HAP-1 (cell line): ENCODE results near the gene OSBPL2.

Experiments used
- DNase-seq, 2 experiments: peaks; one replicate each; pipeline ENCODE4 v3.0.0-alpha.2; 2016 to 2020; ENCODE audit warnings: low spot score in 2 of 2
- H3K27me3 ChIP-seq: fragments of 250-450 bp; sonication (Bioruptor Pico); 2 replicates; pipeline ENCODE4 v1.5.1; 2020; ENCODE audit warnings: low read depth, mild to moderate bottlenecking, moderate library complexity
- H3K36me3 ChIP-seq: fragments of 250-450 bp; sonication (Bioruptor Pico); replicated peaks from 2 replicates; pipeline ENCODE4 v1.5.1; 2020; ENCODE audit warnings: mild to moderate bottlenecking
- H3K4me1 ChIP-seq: fragments of 250-450 bp; sonication (Bioruptor Pico); 2 replicates; pipeline ENCODE4 v1.5.1; 2020; ENCODE audit warnings: mild to moderate bottlenecking
- H3K4me3 ChIP-seq: fragments of 250-450 bp; sonication (Bioruptor Pico); 2 replicates; pipeline ENCODE4 v1.5.1; 2020; ENCODE audit warnings: mild to moderate bottlenecking, moderate library complexity
- H3K9me3 ChIP-seq: fragments of 250-450 bp; sonication (Bioruptor Pico); 2 replicates; pipeline ENCODE4 v1.5.1; 2020; ENCODE audit warnings: mild to moderate bottlenecking, moderate library complexity
- in situ Hi-C: fragments of 300-500 bp; cut with MboI; formaldehyde crosslinking; loops from 3 replicates; pipeline ENCODE4 v1.14.3; 2020; ENCODE audit warnings: low sequenced_read_pairs, inconsistent platforms, mixed read lengths

Gene OSBPL2

DNA sequence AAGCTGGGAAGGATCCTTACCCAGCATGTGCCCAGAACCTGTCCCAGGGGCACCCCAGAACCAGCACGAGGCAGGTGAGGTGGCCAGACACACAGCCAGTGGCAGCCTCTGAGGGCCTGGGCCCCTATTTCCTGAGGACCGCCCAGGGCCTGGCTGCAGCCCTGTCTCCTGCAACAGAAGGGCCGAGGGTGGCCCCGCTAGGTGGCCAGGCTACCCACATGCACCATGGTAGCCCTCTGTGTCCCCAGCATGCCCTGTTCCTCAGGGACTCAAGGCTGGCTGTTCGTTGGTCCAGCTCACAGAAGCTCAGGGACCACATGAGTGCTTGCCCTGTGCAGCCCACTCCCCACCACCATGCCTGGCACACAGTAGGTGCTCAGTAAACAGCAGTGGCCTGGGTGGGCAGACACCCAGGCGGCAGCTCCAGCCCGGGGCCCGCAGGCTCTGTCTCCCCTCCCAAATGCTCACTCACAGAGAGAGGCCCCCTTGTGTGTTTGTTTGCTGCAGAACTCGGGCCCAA lies 26.5 kb upstream of the OSBPL2 start:
- no peak overlapping the region for H3K4me3 ChIP-seq
- H3K4me1 ChIP-seq = no peaks in the 10 kb centered on the region
- in situ Hi-C loops = no loop called here
- DNase-seq = no peak
- peaks cover 37% of the 10 kb centered on the region for H3K27me3 ChIP-seq
- no peaks in the 10 kb centered on the region for H3K9me3 ChIP-seq
- H3K36me3 ChIP-seq = no peaks in the 10 kb centered on the region

DNA sequence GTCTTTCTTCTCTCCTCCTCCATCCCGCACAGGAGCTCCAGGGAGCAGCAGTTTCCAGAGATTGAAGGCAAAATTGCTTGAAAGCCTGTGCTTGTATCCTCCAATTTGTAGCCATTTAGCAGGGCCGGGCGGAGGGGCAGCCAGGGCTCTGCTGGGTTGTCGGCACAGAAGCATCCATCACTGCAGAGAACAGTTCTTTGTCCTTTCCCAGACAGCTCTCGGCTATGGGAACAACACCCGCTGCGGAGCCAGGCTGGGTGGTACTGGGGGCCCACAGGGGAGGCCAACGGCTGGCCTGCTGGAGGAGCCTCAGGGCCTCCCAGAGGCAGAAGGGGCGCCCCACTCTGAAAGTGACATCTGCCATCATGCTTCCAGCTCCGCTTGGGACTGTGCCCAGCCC lies 26.0 kb upstream of the OSBPL2 start:
- in situ Hi-C loops = no loop called here
- Histone ChIP-seq H3K27me3 (peaks cover 41% of the 10 kb centered on the region), H3K4me3 (no peak overlapping the region), H3K9me3 (no peaks in the 10 kb centered on the region), H3K36me3 (no peaks in the 10 kb centered on the region), H3K4me1 (no peaks in the 10 kb centered on the region)
- DNase-seq = no peak

DNA sequence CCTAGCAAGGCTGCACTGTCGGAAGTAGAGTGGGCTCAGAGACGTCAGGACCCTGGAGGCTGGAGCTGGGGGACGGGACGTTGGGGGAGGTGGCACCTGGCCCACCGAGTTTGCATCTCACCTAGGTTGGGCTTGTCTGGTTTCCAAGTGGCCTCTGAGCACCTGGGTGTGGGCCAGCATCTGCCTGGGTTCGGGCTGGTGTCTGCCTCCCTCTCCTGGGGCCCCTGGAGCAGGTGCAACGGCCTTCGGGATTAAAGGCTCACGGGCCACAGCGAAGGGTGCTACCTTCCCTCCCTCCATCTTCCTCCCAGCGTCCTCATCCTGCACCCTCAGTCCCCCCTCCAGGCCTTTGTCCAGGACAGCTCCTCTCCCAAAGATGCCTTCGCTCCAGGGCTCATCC lies 24.3 kb upstream of the OSBPL2 start:
- Histone ChIP-seq H3K4me3 (no peak overlapping the region), H3K27me3 (peaks cover 59% of the 10 kb centered on the region), H3K36me3 (no peaks in the 10 kb centered on the region), H3K4me1 (no peaks in the 10 kb centered on the region), H3K9me3 (no peaks in the 10 kb centered on the region)
- no peak for DNase-seq
- in situ Hi-C loops = no loop called here

DNA sequence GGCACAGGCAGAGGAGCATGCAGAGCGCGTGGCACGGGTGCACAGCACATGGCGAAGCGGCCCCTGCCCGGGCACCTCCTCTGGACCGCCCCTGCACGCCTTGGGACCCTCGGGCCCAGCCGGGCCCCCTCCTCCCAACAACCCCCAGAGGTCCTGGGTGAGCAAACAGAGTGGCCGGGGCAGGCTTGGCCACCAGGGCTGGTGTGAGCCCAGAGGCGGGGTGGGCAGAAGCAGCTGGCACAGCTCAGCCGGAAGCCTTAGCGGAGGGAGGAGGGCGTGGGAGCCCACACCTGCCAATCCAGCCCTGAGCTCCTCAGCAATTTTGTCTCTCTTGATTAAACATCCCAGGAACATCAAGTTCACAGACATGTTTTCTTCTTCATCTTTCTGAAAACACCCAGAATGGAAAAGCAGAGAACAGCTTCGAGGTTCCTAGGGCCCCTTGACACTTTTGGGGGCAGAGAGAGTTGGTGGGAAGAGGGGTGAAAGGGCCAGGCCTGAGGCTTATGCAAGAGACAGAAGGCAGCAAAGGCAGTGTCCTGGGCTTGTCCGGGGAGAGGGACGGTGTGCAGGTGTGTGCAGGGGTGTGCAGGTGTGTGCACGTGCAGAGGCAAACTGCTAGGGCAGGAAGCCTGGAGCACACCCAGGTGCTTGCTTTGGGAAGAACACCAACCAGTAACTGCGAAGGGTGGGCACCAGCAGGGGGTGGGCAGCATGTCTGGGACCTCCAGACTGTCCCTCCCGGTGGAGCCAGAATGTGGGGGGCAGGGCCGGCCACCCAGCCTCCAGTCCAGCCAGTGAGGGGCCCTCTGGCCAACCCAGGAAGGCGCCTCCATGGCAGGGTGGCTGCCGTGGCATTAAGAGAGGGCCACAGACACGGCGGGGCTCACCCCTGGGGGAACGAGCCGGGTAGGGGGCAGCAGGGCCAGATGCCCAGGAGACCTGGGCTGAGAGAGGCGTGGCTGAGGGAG lies 23.0 kb upstream of the OSBPL2 start:
- H3K4me3 ChIP-seq = no peak overlapping the region
- no peaks in the 10 kb centered on the region for H3K9me3 ChIP-seq
- H3K4me1 ChIP-seq = no peaks in the 10 kb centered on the region
- no peak for DNase-seq
- peaks cover 65% of the 10 kb centered on the region for H3K27me3 ChIP-seq
- in situ Hi-C loops = no loop called here
- no peaks in the 10 kb centered on the region for H3K36me3 ChIP-seq

DNA sequence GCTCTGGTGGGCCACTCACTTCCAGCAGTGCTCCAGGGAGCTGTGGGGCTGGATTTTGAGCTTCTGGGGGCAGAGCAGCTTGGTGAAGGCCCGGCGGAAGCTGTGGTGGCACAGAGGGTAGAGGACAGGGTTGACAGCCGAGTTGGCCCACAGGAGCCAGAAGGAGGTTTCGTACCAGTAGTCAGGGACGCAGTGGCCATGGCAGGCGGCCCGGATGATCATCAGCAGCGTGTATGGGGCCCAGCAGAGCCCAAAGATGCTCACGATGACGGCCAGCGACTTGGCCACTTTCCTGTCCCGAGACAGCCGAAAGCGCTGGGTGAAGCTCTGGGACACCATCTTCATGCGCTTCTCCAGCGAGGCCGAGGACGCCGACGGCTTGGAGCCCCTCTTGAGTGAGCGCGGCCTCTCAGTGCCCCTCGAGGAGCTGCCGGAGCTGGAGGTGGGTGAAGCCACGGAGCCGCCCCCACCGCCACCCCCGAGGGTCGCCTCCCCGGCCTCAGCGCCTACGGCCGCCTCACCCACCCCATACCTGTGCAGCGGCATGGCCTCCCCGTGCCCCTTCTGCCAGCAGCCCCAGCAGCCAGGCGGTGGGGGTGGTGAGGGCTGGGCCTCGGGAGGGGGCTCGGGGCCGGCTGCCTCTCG lies 22.2 kb upstream of the OSBPL2 start:
- no peak overlapping the region for H3K4me3 ChIP-seq
- in situ Hi-C loops = no loop called here

DNA sequence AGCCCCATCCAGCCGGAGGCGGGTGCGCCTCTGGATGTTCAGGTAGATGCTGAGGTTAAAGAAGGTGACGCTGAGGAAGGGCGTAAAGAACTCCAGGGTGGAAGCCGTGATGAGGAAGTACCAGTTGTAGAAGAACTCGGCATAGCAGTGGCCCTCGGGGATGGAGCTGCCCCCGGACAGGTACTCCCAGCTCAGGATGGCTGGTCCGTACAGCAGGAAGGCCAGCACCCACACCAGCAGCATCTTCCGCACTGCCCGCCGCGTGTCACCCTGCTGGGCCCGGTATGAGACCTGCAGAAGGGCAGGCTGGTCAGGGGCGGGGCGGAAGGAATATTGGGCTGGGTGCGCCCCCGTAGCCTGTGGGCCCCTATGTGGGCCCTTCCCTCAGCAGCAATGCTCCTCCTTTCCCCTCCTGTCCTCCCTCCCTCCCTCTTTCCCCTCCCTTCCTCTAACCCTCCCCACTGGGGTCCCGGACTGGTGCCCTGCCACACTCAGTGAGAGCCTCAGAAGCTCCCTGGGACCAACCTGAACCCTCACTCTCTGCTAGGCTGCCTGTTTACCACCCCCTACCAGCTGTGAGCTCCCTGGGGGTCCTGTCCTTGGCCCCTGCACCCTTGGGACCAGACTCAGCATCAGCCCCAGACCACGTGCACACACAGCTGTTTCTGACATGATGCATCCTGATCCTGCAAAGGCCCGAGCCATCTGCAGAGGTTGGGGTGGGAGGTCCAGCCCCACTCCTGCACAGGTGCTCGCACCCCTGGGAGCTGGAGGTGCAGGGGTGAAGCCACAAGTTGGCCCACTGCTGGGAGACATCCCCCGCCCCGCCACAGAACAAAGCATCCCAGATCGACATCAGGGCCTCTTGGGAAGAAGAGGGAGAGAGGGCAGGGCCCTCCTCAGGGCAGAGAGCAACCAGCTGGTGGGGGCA lies 21.4 kb upstream of the OSBPL2 start:
- H3K4me1 ChIP-seq = no peaks in the 10 kb centered on the region
- no peak for DNase-seq
- H3K4me3 ChIP-seq = no peak overlapping the region
- no peaks in the 10 kb centered on the region for H3K36me3 ChIP-seq
- in situ Hi-C loops = no loop called here
- H3K27me3 ChIP-seq = peaks cover 73% of the 10 kb centered on the region
- no peaks in the 10 kb centered on the region for H3K9me3 ChIP-seq

More for the DNA sequence above, 22.2 kb upstream of the OSBPL2 start:
- no peaks in the 10 kb centered on the region for H3K4me1 ChIP-seq
- DNase-seq = no peak
- H3K27me3 ChIP-seq = peaks cover 69% of the 10 kb centered on the region
- no peaks in the 10 kb centered on the region for H3K36me3 ChIP-seq
- no peaks in the 10 kb centered on the region for H3K9me3 ChIP-seq

DNA sequence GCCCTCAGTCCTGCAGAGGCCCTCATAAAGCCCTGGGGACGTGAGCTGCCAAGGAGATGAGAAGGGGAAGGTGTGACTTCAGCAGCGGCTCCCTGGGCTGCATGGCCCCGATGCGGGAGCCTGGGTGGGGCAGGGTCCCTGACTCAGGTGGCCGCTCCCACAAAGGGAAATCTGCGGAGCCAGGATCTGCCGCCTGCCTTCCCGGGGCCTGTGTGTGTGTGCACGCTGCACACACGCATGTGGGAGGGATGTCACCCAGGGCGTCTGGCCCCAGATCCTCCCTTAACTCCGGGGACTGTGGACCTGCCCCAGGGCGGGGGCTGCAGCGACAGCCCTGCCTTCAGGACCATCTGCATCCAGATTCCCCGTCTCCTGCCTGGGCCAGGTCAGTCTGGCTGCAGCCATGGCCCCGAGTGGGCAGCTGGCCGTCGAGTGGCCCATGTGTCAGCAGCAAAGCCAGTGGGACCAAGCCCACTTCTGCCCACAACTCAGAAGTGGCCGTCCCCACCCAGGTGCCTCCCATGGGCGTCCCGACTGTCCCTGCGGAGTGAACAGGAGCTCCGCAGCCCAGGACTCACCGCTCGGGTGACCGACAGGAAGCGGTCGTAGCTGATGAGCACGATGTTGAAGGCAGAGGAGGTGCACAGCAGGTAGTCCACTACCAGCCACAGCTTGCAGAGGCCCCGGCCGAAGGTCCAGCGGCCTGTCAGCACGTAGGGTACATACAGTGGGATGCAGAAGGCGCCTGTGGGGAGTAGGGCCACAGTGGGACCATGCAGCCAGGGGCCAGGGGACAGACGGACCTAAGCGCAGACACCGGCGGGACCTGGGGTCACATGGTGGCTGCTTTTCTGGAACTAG lies 20.2 kb upstream of the OSBPL2 start:
- H3K4me1 ChIP-seq = no peaks in the 10 kb centered on the region
- peaks cover 83% of the 10 kb centered on the region for H3K27me3 ChIP-seq
- H3K9me3 ChIP-seq = no peaks in the 10 kb centered on the region
- DNase-seq = no peak
- H3K4me3 ChIP-seq = no peak overlapping the region
- no peaks in the 10 kb centered on the region for H3K36me3 ChIP-seq
- in situ Hi-C loops = no loop called here

DNA sequence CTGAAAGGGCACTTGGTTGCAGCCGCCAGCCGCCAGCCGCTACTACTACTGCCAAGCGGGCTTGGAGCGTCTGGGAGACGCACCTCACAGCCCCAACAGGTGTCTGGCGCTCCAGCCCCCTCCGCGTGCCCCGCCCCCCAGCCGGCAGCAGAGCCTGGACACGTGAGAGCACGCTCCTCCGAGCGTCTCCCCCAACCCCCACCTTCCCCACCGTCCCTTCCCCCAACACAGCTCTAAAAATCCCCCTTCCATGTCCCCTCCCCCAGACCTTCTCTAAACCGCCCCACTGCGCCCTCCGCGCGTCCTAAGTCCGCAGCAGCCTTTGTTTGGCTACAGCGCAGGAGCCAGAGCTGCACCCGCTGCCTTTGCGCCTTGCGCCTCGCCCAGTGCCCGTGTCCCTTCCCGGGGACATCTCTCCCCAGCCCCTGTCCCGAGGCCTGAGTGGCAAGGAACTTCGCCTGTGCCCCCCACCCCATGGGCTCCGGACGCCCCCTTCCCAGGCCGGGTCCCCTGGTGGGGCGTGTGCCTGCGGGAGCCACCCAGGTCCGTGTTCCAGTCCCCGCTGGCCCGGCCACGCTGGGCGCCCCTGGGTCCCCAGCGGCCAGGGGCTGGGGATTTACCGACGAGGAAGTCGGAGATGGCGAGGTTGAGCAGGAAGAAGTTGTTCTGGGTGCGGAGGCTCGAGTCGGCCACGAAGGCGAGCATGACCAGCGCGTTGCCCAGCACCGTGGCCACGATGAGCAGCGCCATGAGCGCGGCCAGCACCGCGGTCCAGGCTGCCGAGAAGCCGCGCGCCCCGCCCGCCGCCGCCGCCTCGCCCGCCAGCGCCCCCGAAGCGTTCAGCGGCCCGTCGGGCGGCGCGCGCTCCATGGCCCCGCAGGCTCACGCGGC lies 19.0 kb upstream of the OSBPL2 start:
- no peaks in the 10 kb centered on the region for H3K9me3 ChIP-seq
- in situ Hi-C loops = no loop called here
- no peaks in the 10 kb centered on the region for H3K4me1 ChIP-seq
- DNase-seq = no peak
- peaks cover 78% of the 10 kb centered on the region for H3K27me3 ChIP-seq
- no peaks in the 10 kb centered on the region for H3K36me3 ChIP-seq
- H3K4me3 ChIP-seq = no peak overlapping the region

DNA sequence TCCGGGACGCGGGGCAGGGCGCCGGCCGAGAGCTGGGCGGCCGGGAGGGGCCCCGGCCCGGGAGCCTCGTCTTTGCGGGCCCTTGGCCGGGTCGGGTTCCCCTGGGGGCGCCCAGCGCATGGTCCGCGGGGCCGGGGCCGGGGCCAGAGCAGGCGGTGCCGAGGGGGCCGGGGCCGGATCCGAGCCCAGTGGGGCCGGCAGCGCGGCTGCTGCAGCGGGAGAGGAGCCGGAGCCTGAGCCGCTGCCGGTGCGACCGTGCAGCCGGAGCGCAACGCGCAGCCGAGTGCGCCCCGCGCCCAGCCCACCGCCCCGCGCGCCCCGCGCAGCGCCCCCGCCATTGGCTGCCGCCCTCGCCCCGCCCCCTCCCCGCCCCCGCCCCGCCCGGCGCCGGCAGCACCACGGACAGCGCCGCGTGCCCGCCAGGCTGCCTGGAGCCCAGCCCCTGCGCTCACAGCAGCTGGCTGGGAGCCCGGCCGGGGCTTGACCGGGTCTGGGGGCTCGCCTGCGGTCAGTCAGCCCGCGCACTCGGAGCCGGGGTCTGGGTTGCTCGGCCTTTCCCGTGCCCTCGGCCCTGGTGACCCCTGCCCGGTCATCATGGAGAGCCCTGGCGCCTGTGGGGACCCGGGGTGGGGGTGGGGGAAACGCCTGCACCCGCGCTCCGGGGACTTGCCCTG lies 18.2 kb upstream of the OSBPL2 start, which contains the start of gene HRH3:
Gene HRH3 (minus strand): TSS at position 287 of the 674 bp plus-strand sequence. CDS start 308 bp downstream, outside the sequence.
- peaks cover 74% of the 10 kb centered on the region for H3K27me3 ChIP-seq
- H3K4me3 ChIP-seq = no peak within 1 kb of the TSS
- in situ Hi-C loops = no loop called here
- no peaks in the 10 kb centered on the region for H3K36me3 ChIP-seq
- H3K9me3 ChIP-seq = no peaks in the 10 kb centered on the region
- peak; percentile 26 to 67 for DNase-seq
- no peaks in the 10 kb centered on the region for H3K4me1 ChIP-seq

DNA sequence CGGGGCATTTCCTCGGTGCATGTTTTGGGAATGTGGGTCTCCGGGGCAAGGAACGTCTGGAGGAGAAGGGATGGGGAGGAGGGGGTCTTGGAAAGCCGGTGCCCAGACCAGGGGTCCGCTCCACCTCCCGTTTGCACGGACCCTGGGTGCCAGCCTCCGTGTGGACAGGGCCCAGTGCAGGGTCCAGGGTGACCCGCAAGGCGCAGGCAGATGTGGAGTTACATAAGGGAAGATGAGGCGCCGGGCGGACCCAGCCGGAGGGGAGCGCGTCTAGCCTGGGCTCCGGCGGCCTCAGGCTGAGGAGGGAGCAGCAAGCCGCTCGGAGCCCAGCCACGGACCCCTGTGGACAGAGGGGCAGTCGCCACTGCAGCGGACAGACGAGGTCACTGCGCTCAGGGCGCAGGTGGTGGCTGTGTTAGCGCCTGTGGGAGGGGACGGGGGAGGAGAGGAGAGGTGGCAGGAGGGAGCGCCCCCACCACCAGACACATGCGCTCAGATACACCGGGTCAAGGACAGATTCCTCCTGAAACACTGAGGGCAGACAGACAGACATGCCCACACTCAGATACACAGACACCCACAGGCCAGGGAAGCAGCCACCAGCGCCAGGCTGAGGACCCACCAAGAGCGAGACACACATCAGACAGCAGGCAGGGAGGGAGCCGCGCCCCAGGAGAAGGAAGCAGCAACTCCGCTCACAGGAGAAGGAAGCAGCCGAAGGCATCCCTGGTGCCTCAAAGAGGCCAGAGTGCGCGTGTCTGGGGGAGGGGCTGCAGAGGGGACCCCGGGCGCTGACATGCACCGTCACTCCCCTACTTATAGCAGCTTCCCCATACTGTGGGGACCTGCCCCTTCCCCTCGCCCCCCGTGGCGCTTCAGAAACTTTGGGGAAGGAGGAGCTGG lies 17.4 kb upstream of the OSBPL2 start:
- H3K4me3 ChIP-seq = no peak overlapping the region
- peaks cover 72% of the 10 kb centered on the region for H3K27me3 ChIP-seq
- no peak for DNase-seq
- in situ Hi-C loops = no loop called here
- no peaks in the 10 kb centered on the region for H3K4me1 ChIP-seq
- no peaks in the 10 kb centered on the region for H3K36me3 ChIP-seq
- H3K9me3 ChIP-seq = no peaks in the 10 kb centered on the region
